K562 (cell line): ENCODE data around the gene OLFML3. TPM values are rescaled to one million over a fixed set of nuclear protein-coding genes. Genes with fewer than 3 reads are reported as not detected.

Source experiments
- ATAC-seq: fragments of 200-7000 bp; cut with Tn5 transposase; 3 replicates; pipeline ENCODE4 v1.9.1; 2020; ENCODE audit warnings: moderate library complexity
- BruUV-seq: library from RNA; stranded (reverse); fragments of 400-500 nt; replicated peaks from 2 replicates; lab custom pipeline; 2021; lab: Mats Ljungman, UMichigan
- CTCF ChIA-PET: fragments of 300-600 bp; formaldehyde crosslinking; extraction: SDS; loops from one replicate; lab custom pipeline; 2021; ENCODE audit warnings: low intra/inter-chr PET ratio; lab: Yijun Ruan, JAX
- POLR2A ChIA-PET: fragments of 300-600, 350-650 bp; sonication (Branson Sonifier 250); formaldehyde crosslinking; extraction: SDS; loops from one replicate; lab custom pipeline; 2021; ENCODE audit warnings: antibody characterized with exemption, inconsistent platforms; lab: Yijun Ruan, JAX
- DNase-seq, 4 experiments: peaks; one replicate each; pipeline versions ENCODE4 v3.0.0 to v3.0.0-alpha.2; 2011 to 2018; ENCODE audit warnings: low spot score in 3 of 4, mixed read lengths in 3 of 4; ENCODE audit errors: extremely low read depth in 1 of 4
- FAIRE-seq: peaks from 2 replicates; lab custom pipeline; 2011; peaks lifted over from hg19 to GRCh38; lab: Jason Lieb, UNC
- H2AFZ ChIP-seq: 2 replicates; pipeline ENCODE4 v1.6.0; 2011; ENCODE audit warnings: low read depth, low read length, control low read depth, inconsistent platforms
- H3K27ac ChIP-seq: fragments of 200-600 bp; 3 replicates; pipeline ENCODE4 v1.8.0; 2011; ENCODE audit warnings: low read depth, mild to moderate bottlenecking, control low read depth, inconsistent platforms, low read length, moderate library complexity, mixed read lengths; ENCODE audit errors: extremely low read depth
- H3K27me3 ChIP-seq, 2 experiments: fragments of 300-600 bp in 1 of 2; 2 replicates in 1 of 2; 3 replicates in 1 of 2; pipeline versions ENCODE4 v1.6.0 to v1.8.0; 2011; ENCODE audit warnings: inconsistent platforms in 2 of 2, low read length in 2 of 2, mild to moderate bottlenecking in 1 of 2, mixed read lengths in 1 of 2, moderate library complexity in 1 of 2; ENCODE audit not compliant: control insufficient read depth in 2 of 2, insufficient read depth in 2 of 2
- H3K36me3 ChIP-seq: fragments of 300-600 bp; 3 replicates; pipeline ENCODE4 v1.8.0; 2011; ENCODE audit warnings: mild to moderate bottlenecking, low read length, inconsistent platforms; ENCODE audit not compliant: control insufficient read depth, insufficient read depth
- H3K4me1 ChIP-seq, 2 experiments: fragments of 200-600 bp in 1 of 2; replicated peaks in 1 of 2; 2 replicates in 1 of 2; 3 replicates in 1 of 2; pipeline versions ENCODE4 v1.5.1 to v1.8.0; 2011; ENCODE audit warnings: inconsistent platforms in 2 of 2, low read length in 2 of 2, mild to moderate bottlenecking in 1 of 2, mixed read lengths in 1 of 2, moderate library complexity in 1 of 2; ENCODE audit not compliant: control insufficient read depth in 2 of 2, insufficient read depth in 2 of 2
- H3K4me2 ChIP-seq: 2 replicates; pipeline ENCODE4 v1.6.1; 2011; ENCODE audit warnings: low read length, control low read depth, inconsistent platforms, mixed read lengths; ENCODE audit not compliant: insufficient read depth
- H3K4me3 ChIP-seq: fragments of 200-600 bp; sonication (generic), shearing (Covaris generic); 2 replicates; pipeline ENCODE4 v1.5.1; 2016; ENCODE audit warnings: control low read depth, inconsistent platforms
- H3K79me2 ChIP-seq: fragments of 200-600 bp; 3 replicates; pipeline ENCODE4 v1.8.0; 2011; ENCODE audit warnings: low read length, inconsistent platforms; ENCODE audit not compliant: control insufficient read depth, insufficient read depth
- H3K9ac ChIP-seq, 2 experiments: 2 replicates each; pipeline versions ENCODE4 v1.6.0 to v1.6.1; 2011; ENCODE audit warnings: low read depth in 2 of 2, low read length in 2 of 2, control low read depth in 1 of 2, inconsistent platforms in 1 of 2, mild to moderate bottlenecking in 1 of 2, mixed read lengths in 1 of 2; ENCODE audit not compliant: insufficient read depth in 1 of 2
- H3K9me1 ChIP-seq: one replicate; pipeline ENCODE4 v1.6.0; 2011; ENCODE audit warnings: inconsistent platforms, mild to moderate bottlenecking, low read length, moderate library complexity; ENCODE audit not compliant: control insufficient read depth, insufficient read depth
- H3K9me3 ChIP-seq: replicated peaks from 2 replicates; pipeline ENCODE4 v1.5.1; 2011; ENCODE audit warnings: low read depth, low read length, inconsistent platforms; ENCODE audit not compliant: control insufficient read depth, insufficient read depth
- H4K20me1 ChIP-seq: replicated peaks from 2 replicates; pipeline ENCODE4 v1.6.1; 2011; ENCODE audit warnings: low read length, inconsistent platforms, mixed read lengths; ENCODE audit not compliant: control insufficient read depth, insufficient read depth
- KDM1A ChIP-seq, 2 experiments: fragments of 450-650 bp; IDR thresholded peaks; 2 replicates each; pipeline ENCODE4 v1.6.1; 2016; ENCODE audit warnings: mild to moderate bottlenecking in 2 of 2
- ZBTB11 ChIP-seq, 3 experiments: fragments of 200-800 bp in 1 of 3; fragments of 250-450 bp in 1 of 3; fragments of 450-650 bp in 1 of 3; sonication (Bioruptor Pico) in 1 of 3; sonication (Bioruptor generic) in 1 of 3; formaldehyde crosslinking in 1 of 3; IDR thresholded peaks; 2 replicates each; pipeline versions ENCODE4 v1.6.1 to v1.8.0; 2016 to 2022; ENCODE audit warnings: mild to moderate bottlenecking in 2 of 3, missing genetic modification characterization in 2 of 3, missing compliant biosample characterization in 1 of 3, moderate library complexity in 1 of 3
- in situ Hi-C: fragments of 300-500 bp; cut with MboI; formaldehyde crosslinking; loops from 4 replicates; pipeline ENCODE4 v1.15.0; 2018; ENCODE audit warnings: inconsistent platforms, mixed read lengths
- intact Hi-C: fragments of 100-400 bp; cut with micrococcal nuclease; formaldehyde crosslinking; loops from 2 replicates; pipeline ENCODE4 v1.14.2; 2022
- polyA plus RNA-seq, 8 experiments: library from polyadenylated mRNA; depleted of rRNA in 4 of 8; stranded (reverse) in 5 of 8; unstranded in 3 of 8; fragments of >200 nt; fragmentation: Nextera tagmentation in 2 of 8; fragmentation: Illumina TruSeq in 1 of 8; extraction: Ambion mirVana in 2 of 8; extraction: Trizol in 1 of 8; gene quantifications; 2 replicates each; pipeline versions ENCODE4 v1.2.1 to v1.2.3, GENCODE V29; 2011 to 2014; ENCODE audit warnings: inconsistent platforms in 1 of 8, missing spikeins in 1 of 8
- total RNA-seq, 7 experiments: library from RNA; depleted of rRNA in 6 of 7; stranded (reverse); fragments of >200 nt in 6 of 7; fragmentation: Illumina TruSeq in 2 of 7; extraction: Trizol in 2 of 7; gene quantifications; 2 replicates each; pipeline versions ENCODE4 v1.2.1 to v1.2.3, GENCODE V29; 2011 to 2021; ENCODE audit warnings: low replicate concordance in 1 of 7

OLFML3 gene
- total and polyA plus RNA-seq, 9 of the 15 experiments (the other 6 are each of a cell fraction or from before 2014, with no cell fraction given): 0.07 to 0.13 (median 0.07) TPM; not detected in 6

DNA sequence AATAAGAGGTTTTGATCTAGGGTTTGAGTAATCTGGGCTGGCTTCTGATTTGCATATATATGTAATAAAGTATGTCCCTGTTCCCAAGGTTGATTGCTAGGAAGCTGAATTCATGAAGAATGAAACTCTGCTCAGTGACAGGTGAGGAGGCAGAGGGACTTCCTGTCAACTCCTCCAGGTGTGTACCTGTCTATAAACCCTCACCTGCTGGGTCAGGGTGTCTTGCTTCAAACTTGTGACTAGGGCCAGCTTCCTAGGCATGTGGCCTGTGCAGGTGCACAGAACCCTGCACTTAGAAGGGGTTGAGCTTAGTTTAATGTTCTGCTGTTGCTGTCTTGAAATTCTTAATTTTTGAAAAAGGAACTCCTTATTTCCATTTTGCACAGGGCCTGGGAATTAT is 21.1 kb downstream of the OLFML3 start:
- in situ Hi-C loops: no loop called here
- ATAC-seq: no peak

More for the DNA sequence above, 21.1 kb downstream of the OLFML3 start:
- DNase-seq (no peak), FAIRE-seq (no peak)
- peaks cover 2% of the 10 kb centered on the region; the same call in 1 of the 2 replicates for H3K9me3 ChIP-seq
- 0 out of 5 replicates have a peak, but pooled peaks cover 0 to 2% of the 10 kb centered on the region in 2 experiments for H3K4me1 ChIP-seq
- H2AFZ ChIP-seq: no peak overlapping the region
- H3K27me3 ChIP-seq: peaks cover 34 to 37% of the 10 kb centered on the region in 2 experiments
- ChIA-PET CTCF (no interaction called here), POLR2A (no interaction called here)
- no peak overlapping the region for H3K4me3 ChIP-seq
- no peak overlapping the region for H3K27ac ChIP-seq
- BruUV-seq: no TSS peak
- H4K20me1 ChIP-seq: no peaks in the 10 kb centered on the region
- H3K36me3 ChIP-seq: no peaks in the 10 kb centered on the region
- H3K4me2 ChIP-seq: no peak overlapping the region
- intact Hi-C loops: no loop called here
- TF ChIP-seq KDM1A (IDR thresholded peaks at IDR 0.05) (no peak), ZBTB11 (CRISPR knock-in tag; IDR thresholded peaks at IDR 0.05) (peak in 1 of 3 experiments; percentile 23; a peak in 1 of 6 replicates)
- no peak overlapping the region for H3K9ac ChIP-seq
- no peaks in the 10 kb centered on the region for H3K9me1 ChIP-seq
- H3K79me2 ChIP-seq: no peaks in the 10 kb centered on the region
